ENCODE results near the gene P2RY6. TPM values are rescaled to one million over a fixed set of nuclear protein-coding genes. Genes with fewer than 3 reads are reported as not detected.

P2RY6 gene
- total and polyA plus RNA-seq, 10 of the 15 experiments (the other 5 are each of a cell fraction or from before 2014, with no cell fraction given), result 0.05 to 0.90 (median 0.22) TPM; not detected in 4

DNA sequence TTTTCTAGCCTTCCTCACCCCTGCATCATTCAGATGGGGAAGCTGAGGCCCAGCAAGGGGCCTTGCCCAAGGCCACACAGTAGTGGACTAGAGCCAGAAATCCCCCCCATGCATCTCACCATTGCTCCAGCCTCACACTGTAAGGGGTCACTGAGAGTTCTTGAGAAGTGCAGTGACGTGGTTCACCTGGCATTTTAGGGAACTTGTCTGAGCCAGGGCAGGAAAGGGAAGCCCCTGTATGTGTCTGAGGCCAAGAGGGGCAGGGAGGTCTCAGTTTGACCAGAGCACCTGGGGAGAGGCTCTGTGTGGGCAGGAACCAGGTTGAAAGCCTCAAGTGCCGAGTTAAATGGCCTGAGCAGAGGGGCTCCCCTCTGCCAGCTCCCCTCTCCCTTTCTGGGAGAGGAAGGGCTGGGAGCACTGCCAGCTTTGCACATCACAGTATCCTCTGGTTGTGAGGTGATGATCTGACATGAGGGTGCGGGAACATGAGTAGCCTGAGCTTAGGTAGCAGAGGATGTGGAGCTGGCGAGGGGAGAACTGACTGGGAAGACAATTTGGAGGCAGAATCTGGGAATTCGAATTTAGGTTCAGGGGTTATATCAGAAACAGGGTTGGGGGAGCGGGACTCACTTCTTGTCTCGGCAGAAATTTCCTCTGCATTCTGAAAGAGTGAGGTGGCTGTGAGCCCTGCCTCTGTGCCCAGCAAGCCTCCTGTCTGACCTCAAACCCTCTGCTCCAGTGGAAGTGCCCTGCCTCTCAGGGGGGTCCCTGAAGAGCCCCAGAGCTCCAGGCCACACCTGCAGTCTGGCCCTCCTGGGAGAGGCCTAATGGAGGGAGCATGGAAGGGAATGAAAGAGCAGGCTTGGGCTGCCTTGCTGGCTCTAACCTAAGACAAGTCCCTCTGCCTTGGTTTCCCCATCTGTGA, 50.5 kb downstream of the P2RY6 start (continued):
- TF ChIP-seq, protein P1, sequence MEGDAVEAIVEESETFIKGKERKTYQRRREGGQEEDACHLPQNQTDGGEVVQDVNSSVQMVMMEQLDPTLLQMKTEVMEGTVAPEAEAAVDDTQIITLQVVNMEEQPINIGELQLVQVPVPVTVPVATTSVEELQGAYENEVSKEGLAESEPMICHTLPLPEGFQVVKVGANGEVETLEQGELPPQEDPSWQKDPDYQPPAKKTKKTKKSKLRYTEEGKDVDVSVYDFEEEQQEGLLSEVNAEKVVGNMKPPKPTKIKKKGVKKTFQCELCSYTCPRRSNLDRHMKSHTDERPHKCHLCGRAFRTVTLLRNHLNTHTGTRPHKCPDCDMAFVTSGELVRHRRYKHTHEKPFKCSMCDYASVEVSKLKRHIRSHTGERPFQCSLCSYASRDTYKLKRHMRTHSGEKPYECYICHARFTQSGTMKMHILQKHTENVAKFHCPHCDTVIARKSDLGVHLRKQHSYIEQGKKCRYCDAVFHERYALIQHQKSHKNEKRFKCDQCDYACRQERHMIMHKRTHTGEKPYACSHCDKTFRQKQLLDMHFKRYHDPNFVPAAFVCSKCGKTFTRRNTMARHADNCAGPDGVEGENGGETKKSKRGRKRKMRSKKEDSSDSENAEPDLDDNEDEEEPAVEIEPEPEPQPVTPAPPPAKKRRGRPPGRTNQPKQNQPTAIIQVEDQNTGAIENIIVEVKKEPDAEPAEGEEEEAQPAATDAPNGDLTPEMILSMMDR (IDR thresholded peaks at IDR 0.05 in 2 of 3, conservative IDR thresholded peaks at IDR 0.05 in 1 of 3; ENCODE audit: control insufficient read depth in 2 of 3, extremely low read depth in 1 of 3, insufficient read depth in 1 of 3, low read depth in 3 of 3, low read length in 3 of 3), result no peak
- TF ChIP-seq HCFC1 (IDR thresholded peaks at IDR 0.05; ENCODE audit: low read length) (no peak), CREM (IDR thresholded peaks at IDR 0.05; ENCODE audit: low read depth) (0 out of 2 replicates have a peak, but pooled peaks have one; percentile 45), CHD1 (IDR thresholded peaks at IDR 0.05; ENCODE audit: low read depth, low read length) (no peak), SIX5 (IDR thresholded peaks at IDR 0.05; ENCODE audit: low read depth, low read length, severe bottlenecking) (no peak), RFX5 (IDR thresholded peaks at IDR 0.05; ENCODE audit: low read depth, low read length) (no peak), TARDBP (IDR thresholded peaks at IDR 0.05; ENCODE audit: borderline replicate concordance) (no peak), CBFB (IDR thresholded peaks at IDR 0.05; ENCODE audit: low read depth) (no peak), CHD2 (IDR thresholded peaks at IDR 0.05; ENCODE audit: borderline replicate concordance, low read depth, low read length) (no peak), ZBED1 (IDR thresholded peaks at IDR 0.05; ENCODE audit: borderline replicate concordance) (no peak), ZNF274 (IDR thresholded peaks at IDR 0.05; ENCODE audit: insufficient read depth, insufficient read length) (no peak), NR2F1 (conservative IDR thresholded peaks at IDR 0.05) (peak; percentile 65), TCF12 (IDR thresholded peaks at IDR 0.05; ENCODE audit: low read depth, low read length) (0 out of 2 replicates have a peak, but pooled peaks have one; percentile 47), MTA3 (IDR thresholded peaks at IDR 0.05; ENCODE audit: borderline replicate concordance, low read length) (no peak), TAF1 (IDR thresholded peaks at IDR 0.05; ENCODE audit: borderline replicate concordance, low read depth, low read length) (no peak), POLR2AphosphoS2 (IDR thresholded peaks at IDR 0.05; ENCODE audit: low read depth, low read length) (no peak), PAX5 (IDR thresholded peaks at IDR 0.05; ENCODE audit: borderline replicate concordance, low read depth, low read length) (0 out of 2 replicates have a peak, but pooled peaks have one; percentile 14), NRF1 (conservative IDR thresholded peaks at IDR 0.05; ENCODE audit: low read depth, low read length) (no peak), IKZF2 (IDR thresholded peaks at IDR 0.05) (peak; percentile 49 to 59; a peak in 3 of 4 replicates), PAX8 (IDR thresholded peaks at IDR 0.05) (no peak)
- TF ChIP-seq, protein P2, sequence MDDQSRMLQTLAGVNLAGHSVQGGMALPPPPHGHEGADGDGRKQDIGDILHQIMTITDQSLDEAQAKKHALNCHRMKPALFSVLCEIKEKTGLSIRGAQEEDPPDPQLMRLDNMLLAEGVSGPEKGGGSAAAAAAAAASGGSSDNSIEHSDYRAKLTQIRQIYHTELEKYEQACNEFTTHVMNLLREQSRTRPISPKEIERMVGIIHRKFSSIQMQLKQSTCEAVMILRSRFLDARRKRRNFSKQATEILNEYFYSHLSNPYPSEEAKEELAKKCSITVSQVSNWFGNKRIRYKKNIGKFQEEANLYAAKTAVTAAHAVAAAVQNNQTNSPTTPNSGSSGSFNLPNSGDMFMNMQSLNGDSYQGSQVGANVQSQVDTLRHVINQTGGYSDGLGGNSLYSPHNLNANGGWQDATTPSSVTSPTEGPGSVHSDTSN (IDR thresholded peaks at IDR 0.05; ENCODE audit: insufficient replicate concordance, low read depth, low read length), result no peak
- TF ChIP-seq, protein P3, sequence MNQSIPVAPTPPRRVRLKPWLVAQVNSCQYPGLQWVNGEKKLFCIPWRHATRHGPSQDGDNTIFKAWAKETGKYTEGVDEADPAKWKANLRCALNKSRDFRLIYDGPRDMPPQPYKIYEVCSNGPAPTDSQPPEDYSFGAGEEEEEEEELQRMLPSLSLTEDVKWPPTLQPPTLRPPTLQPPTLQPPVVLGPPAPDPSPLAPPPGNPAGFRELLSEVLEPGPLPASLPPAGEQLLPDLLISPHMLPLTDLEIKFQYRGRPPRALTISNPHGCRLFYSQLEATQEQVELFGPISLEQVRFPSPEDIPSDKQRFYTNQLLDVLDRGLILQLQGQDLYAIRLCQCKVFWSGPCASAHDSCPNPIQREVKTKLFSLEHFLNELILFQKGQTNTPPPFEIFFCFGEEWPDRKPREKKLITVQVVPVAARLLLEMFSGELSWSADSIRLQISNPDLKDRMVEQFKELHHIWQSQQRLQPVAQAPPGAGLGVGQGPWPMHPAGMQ (IDR thresholded peaks at IDR 0.05; ENCODE audit: borderline replicate concordance), result no peak
- TF ChIP-seq, protein P4, sequence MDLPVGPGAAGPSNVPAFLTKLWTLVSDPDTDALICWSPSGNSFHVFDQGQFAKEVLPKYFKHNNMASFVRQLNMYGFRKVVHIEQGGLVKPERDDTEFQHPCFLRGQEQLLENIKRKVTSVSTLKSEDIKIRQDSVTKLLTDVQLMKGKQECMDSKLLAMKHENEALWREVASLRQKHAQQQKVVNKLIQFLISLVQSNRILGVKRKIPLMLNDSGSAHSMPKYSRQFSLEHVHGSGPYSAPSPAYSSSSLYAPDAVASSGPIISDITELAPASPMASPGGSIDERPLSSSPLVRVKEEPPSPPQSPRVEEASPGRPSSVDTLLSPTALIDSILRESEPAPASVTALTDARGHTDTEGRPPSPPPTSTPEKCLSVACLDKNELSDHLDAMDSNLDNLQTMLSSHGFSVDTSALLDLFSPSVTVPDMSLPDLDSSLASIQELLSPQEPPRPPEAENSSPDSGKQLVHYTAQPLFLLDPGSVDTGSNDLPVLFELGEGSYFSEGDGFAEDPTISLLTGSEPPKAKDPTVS (IDR thresholded peaks at IDR 0.05; ENCODE audit: low read depth, low read length), result no peak
- TF ChIP-seq, protein P5, sequence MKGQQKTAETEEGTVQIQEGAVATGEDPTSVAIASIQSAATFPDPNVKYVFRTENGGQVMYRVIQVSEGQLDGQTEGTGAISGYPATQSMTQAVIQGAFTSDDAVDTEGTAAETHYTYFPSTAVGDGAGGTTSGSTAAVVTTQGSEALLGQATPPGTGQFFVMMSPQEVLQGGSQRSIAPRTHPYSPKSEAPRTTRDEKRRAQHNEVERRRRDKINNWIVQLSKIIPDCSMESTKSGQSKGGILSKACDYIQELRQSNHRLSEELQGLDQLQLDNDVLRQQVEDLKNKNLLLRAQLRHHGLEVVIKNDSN (IDR thresholded peaks at IDR 0.05; ENCODE audit: borderline replicate concordance, extremely low read length, insufficient read depth, low read depth, low read length), result no peak
